T-helper 17 cell (primary cell): ENCODE measurements around the gene UFSP2. TPM values are rescaled to one million over a fixed set of nuclear protein-coding genes. Genes with fewer than 3 reads are reported as not detected.
A peak's percentile ranks its signal among the peaks of the same experiment; 100 is the strongest.

Experiments used
- ATAC-seq: fragments of 150-1000 bp; cut with Tn5 transposase; 2 replicates; pipeline ENCODE4 v1.10.0; 2021; ENCODE audit warnings: mild to moderate bottlenecking, moderate library complexity
- DNase-seq, 3 donors: peaks; one replicate each; pipeline versions ENCODE4 v3.0.0 to v3.0.0-alpha.2; 2020 to 2021
- H3K9me3 ChIP-seq: one replicate; pipeline ENCODE4 v1.7.0; 2013; ENCODE audit warnings: low read length, mild to moderate bottlenecking; ENCODE audit not compliant: control insufficient read depth, poor library complexity, severe bottlenecking
- H3K27ac Mint-ChIP-seq: one replicate; pipeline ENCODE4 v1.8.0; 2022; ENCODE audit warnings: mild to moderate bottlenecking, moderate library complexity, mixed read lengths
- H3K27me3 Mint-ChIP-seq: one replicate; pipeline ENCODE4 v1.8.0; 2022; ENCODE audit warnings: mixed read lengths
- H3K36me3 Mint-ChIP-seq: one replicate; pipeline ENCODE4 v1.8.0; 2022; ENCODE audit warnings: low read depth, mixed read lengths
- H3K4me1 Mint-ChIP-seq: one replicate; pipeline ENCODE4 v1.8.0; 2022; ENCODE audit warnings: mild to moderate bottlenecking, mixed read lengths
- H3K4me3 Mint-ChIP-seq: one replicate; pipeline ENCODE4 v1.8.0; 2022; ENCODE audit warnings: mild to moderate bottlenecking, moderate library complexity, mixed read lengths
- total RNA-seq, 4 donors: library from RNA in 2 of 4; stranded (reverse) in 2 of 4; gene quantifications; one replicate each; pipeline ENCODE4 v1.2.3 and lab custom pipeline; 2022 to 2026

UFSP2 gene
- total RNA-seq, 2 donors from 2014 or later, result 16.8 to 21.3 TPM

DNA sequence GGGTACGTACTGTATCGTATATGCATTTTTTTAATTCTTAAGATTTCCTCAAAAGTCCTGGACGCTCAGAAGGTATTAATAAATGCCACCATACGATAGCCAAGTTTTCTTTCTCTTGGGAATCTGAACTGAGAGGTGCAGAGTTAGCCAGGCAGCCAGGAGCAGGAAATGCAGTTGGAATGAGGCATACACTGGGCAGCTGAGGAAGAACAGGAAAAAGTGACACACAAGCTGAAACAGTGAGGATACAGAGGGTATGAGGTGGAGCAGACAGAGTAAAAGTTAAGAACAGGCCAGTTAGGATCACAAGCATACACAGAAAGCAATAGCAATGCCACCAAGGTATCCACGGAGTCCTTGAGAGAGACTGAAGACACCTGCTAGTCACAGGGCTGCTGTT lies 13.4 kb downstream of the UFSP2 start:
- no peaks in the 10 kb centered on the region for H3K27me3 Mint-ChIP-seq
- peaks cover 10% of the 10 kb centered on the region for H3K36me3 Mint-ChIP-seq
- no peak overlapping the region for H3K27ac Mint-ChIP-seq
- peaks cover 4% of the 10 kb centered on the region for H3K4me1 Mint-ChIP-seq
- H3K4me3 Mint-ChIP-seq, result no peak overlapping the region
- H3K9me3 ChIP-seq, result no peaks in the 10 kb centered on the region
- DNase-seq, result no peak
- no peak for ATAC-seq

DNA sequence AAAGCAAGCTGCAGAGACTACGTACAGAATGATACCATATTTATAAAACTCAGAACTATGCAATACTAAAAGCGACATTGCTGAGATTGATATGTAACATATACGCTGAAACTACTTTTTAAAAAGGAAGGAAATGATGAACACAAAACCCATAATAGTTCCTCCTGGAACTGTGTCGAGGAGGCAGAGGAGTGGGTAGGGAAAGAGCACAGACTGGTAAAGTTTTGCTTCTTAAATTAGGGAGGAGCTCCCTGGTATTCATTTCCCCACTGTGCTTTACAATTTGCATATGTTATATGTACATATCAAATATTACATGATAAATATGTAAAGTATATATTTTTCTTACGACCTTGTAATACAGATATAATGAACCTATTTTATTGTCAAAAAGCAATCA lies 13.9 kb downstream of the UFSP2 start:
- Mint-ChIP-seq H3K27me3 (no peaks in the 10 kb centered on the region), H3K4me3 (no peak overlapping the region), H3K36me3 (peaks cover 7% of the 10 kb centered on the region), H3K4me1 (no peaks in the 10 kb centered on the region), H3K27ac (no peak overlapping the region)
- H3K9me3 ChIP-seq, result no peaks in the 10 kb centered on the region
- no peak for DNase-seq
- no peak for ATAC-seq

DNA sequence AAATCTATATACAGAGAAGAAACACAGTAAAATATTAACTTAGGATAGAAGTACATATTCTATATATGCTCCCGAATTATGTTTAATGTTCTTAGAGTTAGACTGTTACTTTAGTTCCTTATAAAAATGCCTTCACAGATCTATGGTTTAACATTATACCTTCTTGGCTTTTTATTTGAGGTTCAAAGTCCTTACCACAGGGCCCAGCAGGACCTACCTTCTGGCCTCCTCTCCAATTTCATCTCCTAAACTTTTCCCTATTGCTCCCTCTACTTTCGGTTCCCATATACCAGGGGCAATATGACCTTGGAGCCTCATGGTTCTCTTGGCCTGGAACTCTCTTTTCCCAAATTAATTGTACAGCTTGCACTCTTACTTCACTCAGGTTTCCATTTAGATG lies 17.3 kb downstream of the UFSP2 start:
- peaks cover 4% of the 10 kb centered on the region for H3K36me3 Mint-ChIP-seq
- DNase-seq, result no peak

DNA sequence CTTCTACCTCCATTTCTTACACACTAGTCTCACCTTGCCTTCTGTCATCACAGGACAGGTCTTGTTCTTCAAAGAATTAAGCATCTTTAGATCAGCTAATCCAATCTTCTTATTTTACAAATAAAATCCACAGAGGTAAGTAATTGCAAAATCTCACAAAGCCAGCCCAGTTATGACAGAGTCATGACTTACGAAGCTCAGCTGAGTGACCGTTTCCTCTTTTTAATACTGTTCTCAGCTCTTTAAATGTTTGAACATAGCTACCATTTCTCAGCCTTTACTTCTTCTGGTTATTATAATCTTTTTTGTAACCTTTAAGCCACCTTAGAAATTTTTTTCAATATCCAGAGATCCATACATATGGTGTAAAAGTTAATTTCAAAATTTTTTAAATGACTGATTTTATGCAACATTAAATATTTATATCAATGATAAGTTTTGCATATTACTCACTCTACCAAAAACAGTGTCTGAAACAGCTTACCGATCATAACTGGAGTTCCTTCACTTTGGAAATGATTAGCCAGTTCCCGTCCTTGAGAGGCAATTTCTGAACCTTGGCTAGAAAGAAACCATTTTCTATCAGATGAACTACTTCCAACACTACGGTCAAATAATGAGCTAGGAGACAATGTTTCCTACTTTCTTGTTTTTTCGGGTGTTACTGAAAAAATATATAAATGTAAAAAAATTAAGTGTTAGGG lies 20.3 kb downstream of the UFSP2 start:
- Mint-ChIP-seq H3K27ac (peak overlapping the region; percentile 16), H3K27me3 (no peaks in the 10 kb centered on the region), H3K36me3 (peaks cover 6% of the 10 kb centered on the region), H3K4me3 (peak overlapping the region; percentile 21), H3K4me1 (no peaks in the 10 kb centered on the region)
- no peak for DNase-seq
- ATAC-seq, result no peak
- no peaks in the 10 kb centered on the region for H3K9me3 ChIP-seq

More for the DNA sequence above, 17.3 kb downstream of the UFSP2 start:
- no peaks in the 10 kb centered on the region for H3K9me3 ChIP-seq
- Mint-ChIP-seq H3K27ac (peak overlapping the region; percentile 43), H3K4me1 (no peaks in the 10 kb centered on the region), H3K4me3 (no peak overlapping the region), H3K27me3 (no peaks in the 10 kb centered on the region)
- ATAC-seq, result no peak

DNA sequence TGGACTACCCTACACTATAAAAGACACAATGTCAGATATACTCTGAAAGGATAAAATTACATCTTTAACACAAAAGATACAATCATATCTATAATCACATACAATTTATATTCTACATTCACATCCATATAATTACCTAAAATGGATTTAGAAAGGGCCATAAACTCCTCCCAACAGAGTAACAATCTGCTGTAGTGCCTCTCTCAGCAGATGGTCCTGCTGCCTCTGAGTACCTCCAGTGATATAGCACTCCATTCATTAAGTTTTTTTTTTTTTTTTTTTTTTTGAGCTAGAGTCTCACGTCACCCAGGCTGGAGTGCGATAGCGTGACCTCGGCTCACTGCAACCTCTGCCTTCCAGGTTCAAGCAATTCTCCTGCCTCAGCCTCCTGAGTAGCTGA lies 21.7 kb downstream of the UFSP2 start:
- Mint-ChIP-seq H3K4me3 (no peak overlapping the region), H3K27me3 (no peaks in the 10 kb centered on the region), H3K4me1 (no peaks in the 10 kb centered on the region), H3K27ac (peak overlapping the region; percentile 37), H3K36me3 (peaks cover 2% of the 10 kb centered on the region)
- ATAC-seq (no peak), DNase-seq (no peak)
- no peaks in the 10 kb centered on the region for H3K9me3 ChIP-seq

DNA sequence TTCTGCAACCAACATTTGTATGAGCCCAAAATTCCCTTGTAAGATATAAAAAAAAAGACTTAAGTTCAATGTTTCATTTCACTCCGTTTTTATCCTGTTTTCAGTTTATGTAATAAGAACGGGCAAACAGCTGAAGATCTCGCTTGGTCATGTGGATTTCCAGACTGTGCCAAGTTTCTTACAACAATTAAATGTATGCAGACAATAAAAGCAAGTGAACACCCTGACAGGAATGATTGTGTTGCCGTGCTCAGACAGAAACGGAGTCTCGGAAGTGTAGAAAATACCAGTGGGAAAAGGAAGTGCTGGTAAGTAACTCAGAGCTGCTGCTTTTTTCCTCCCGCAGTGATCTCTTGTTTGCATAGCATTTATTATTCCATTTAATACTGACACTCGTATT lies 26.3 kb downstream of the UFSP2 start:
- H3K9me3 ChIP-seq, result no peaks in the 10 kb centered on the region
- Mint-ChIP-seq H3K36me3 (peaks cover 2% of the 10 kb centered on the region), H3K4me3 (no peak overlapping the region), H3K27ac (no peak overlapping the region), H3K4me1 (peaks cover 15% of the 10 kb centered on the region), H3K27me3 (no peaks in the 10 kb centered on the region)
- ATAC-seq, result no peak
- DNase-seq, result no peak

DNA sequence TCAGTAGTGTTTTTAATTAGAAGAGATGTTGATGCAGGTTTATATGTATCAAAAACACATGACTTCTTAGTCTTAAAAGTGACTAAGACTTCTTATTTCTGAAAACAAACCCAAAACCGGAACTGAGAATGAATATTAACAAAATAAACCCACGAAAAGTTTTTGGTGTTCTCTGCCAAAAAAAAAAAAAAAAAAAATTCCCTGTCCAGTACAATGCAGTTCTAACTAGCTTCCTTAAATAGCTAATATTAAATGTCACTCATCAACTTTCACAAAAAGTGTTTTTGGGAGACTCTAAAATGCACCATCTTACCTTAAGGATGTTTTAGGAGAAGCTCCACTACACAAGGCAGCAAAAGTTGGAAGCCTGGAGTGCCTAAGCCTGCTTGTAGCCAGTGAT lies 27.1 kb downstream of the UFSP2 start:
- no peaks in the 10 kb centered on the region for H3K27me3 Mint-ChIP-seq
- H3K4me3 Mint-ChIP-seq, result no peak overlapping the region
- H3K27ac Mint-ChIP-seq, result no peak overlapping the region
- H3K4me1 Mint-ChIP-seq, result peaks cover 18% of the 10 kb centered on the region
- H3K9me3 ChIP-seq, result no peaks in the 10 kb centered on the region
- DNase-seq (no peak), ATAC-seq (no peak)
- peaks cover 2% of the 10 kb centered on the region for H3K36me3 Mint-ChIP-seq

DNA sequence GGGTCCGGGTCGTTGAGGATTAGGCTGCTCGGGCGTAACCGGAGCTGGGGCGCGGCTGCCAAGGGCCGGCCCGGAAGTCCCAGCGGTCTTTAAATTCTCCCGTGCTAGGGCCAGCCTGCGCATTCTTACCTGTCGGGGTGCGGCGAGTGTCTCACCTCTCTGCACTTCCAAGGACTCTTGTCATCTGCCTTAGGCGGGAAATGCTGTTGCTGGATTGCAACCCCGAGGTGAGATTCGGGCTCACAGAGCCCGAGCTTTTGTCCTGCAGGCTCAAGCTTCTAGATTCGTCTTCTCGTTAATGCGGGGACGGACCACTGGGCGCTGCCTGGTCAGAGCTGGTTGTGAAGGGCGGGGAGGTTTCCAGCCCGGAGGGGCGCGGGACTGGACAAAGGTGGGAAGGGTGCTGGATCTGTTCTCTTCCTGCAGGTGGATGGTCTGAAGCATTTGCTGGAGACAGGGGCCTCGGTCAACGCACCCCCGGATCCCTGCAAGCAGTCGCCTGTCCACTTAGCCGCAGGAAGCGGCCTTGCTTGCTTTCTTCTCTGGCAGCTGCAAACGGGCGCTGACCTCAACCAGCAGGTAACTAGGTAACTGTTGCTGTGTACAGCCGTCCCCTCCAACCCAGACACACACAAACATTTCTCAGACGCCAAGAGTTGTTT lies 28.9 kb downstream of the UFSP2 start, which contains the start of gene ANKRD37:
ANKRD37 (plus strand) TSS at position 118 of the 662 bp plus-strand sequence; CDS start at position 201, 83 bp downstream.
- H3K4me1 Mint-ChIP-seq, result peaks cover 18% of the 10 kb centered on the region

DNA sequence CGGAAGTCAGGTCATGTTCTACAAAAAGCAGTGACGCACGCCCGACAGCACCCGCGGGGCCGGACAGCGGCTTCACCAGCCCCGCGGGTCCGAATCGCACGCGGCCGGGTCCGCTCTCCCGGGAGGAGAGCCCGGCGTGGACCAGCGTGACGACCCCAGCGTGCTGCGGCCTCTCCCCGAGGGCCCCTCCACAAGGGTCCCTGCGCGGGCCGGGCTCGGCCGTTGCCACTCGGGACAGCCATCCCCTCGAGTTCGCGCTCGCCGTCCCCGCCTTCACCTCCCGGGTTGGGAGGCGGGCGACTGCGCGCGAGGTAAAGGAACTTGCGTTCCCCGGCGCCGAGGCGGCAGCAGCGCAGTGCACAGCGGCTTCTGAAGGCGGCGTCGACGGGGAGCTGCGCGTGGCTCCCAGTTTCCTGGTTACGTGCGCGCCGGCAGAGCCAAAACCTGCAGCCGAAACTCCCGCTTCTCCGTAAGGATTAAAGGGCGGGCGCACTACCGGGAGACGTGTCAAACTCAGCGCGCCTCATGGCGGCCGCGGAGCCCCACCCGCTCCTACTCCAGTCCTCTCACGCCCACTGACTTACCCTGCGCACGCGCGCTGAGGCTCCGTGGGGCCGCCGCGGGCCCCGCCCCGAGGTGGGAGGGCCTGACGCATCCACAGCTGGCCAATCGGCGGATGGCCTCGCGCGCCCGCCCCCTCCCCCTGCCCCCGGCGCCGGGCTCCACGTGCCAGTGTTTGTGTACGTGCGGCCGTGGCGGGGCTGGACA lies 29.6 kb downstream of the UFSP2 start:
- Mint-ChIP-seq H3K27me3 (no peaks in the 10 kb centered on the region), H3K27ac (peak overlapping the region; percentile 94), H3K4me3 (peak overlapping the region; percentile 96), H3K36me3 (peaks cover 1% of the 10 kb centered on the region), H3K4me1 (peaks cover 18% of the 10 kb centered on the region)
- DNase-seq, result peak; percentile 96 to 97 (median 96)
- no peaks in the 10 kb centered on the region for H3K9me3 ChIP-seq
- ATAC-seq, result peak; percentile 92

More for the DNA sequence above, 28.9 kb downstream of the UFSP2 start, which contains the start of gene ANKRD37:
- no peak for ATAC-seq
- no peaks in the 10 kb centered on the region for H3K9me3 ChIP-seq
- H3K4me3 Mint-ChIP-seq, result peak within 1 kb of the TSS; percentile 96
- no peak for DNase-seq
- H3K36me3 Mint-ChIP-seq, result peaks cover 2% of the 10 kb centered on the region
- H3K27me3 Mint-ChIP-seq, result no peaks in the 10 kb centered on the region
- peak within 1 kb of the TSS; percentile 94 for H3K27ac Mint-ChIP-seq

DNA sequence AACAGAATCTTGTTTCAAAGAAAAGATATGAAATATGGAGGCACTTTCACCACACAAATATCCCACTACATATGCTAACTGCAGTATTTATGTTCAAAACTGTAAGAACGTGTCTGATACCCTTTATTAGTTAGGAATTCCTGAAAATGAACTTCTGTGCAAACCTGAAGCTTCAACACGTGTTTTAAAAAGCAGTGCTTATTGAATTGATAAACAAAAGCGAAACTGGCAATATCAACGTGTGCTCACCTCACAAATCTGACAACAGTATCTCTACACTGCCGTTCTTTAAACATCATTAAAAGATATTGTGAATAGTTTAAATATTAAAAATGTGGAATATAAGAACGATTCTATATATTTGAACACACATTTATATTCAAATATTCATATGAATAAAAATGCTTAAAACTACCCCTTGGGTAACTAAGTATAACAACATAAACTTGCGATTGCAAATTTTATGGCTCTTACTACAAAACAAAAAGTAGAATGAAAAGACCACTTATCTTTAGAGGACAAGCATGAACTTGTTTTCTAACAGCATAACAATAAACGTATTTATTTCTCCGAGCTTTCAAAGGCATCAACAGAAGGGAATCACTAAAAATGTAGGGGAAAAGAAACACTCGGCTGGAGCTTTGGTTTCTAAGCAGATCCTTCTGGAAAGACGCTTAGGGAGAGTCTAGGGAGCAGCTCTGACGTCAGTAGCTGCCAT lies 30.4 kb downstream of the UFSP2 start, which contains the start of gene LRP2BP:
LRP2BP (minus strand) TSS at position 687 of the 718 bp plus-strand sequence. CDS start 17,738 bp downstream, outside the sequence.
- H3K27me3 Mint-ChIP-seq, result no peaks in the 10 kb centered on the region
- peaks cover 18% of the 10 kb centered on the region for H3K4me1 Mint-ChIP-seq
- DNase-seq, result no peak

DNA sequence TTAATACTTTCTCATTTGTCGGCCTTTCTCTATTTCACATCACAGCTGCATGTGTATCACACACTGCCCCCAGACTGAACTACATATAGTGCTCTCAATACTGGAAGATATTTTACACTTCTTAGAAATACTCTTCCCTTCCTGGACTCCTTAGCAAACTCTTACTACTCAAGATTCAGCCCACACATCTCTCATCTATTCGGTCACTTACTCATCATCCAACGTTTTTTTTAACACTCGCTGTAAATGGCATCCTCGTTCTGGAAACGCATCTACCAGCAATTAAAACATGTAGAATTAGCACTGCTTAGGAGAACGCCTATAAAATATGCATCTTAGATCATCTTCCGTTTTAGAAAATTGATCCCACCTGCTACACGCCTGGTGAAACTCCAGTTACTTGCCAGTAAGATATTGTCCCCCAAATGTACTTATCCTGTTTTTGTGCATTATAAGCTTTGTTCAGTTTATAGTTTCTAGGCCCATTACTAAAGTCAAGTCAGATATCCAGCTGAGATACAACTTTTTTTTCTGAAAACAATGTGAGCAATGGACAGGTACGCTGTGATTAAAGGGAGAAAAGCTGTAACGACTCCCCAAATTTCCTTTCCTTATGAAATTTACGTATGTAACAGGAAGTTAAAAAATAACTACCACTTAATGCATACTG lies 31.1 kb downstream of the UFSP2 start:
- Mint-ChIP-seq H3K27ac (peak overlapping the region; percentile 94), H3K36me3 (no peaks in the 10 kb centered on the region), H3K27me3 (no peaks in the 10 kb centered on the region), H3K4me1 (peaks cover 18% of the 10 kb centered on the region), H3K4me3 (peak overlapping the region; percentile 96)
- no peaks in the 10 kb centered on the region for H3K9me3 ChIP-seq
- no peak for DNase-seq
- ATAC-seq, result no peak

More for the DNA sequence above, 30.4 kb downstream of the UFSP2 start, which contains the start of gene LRP2BP:
- H3K4me3 Mint-ChIP-seq, result peak within 1 kb of the TSS; percentile 96
- H3K36me3 Mint-ChIP-seq, result no peaks in the 10 kb centered on the region
- H3K9me3 ChIP-seq, result no peaks in the 10 kb centered on the region
- no peak for ATAC-seq
- H3K27ac Mint-ChIP-seq, result peak within 1 kb of the TSS; percentile 94

DNA sequence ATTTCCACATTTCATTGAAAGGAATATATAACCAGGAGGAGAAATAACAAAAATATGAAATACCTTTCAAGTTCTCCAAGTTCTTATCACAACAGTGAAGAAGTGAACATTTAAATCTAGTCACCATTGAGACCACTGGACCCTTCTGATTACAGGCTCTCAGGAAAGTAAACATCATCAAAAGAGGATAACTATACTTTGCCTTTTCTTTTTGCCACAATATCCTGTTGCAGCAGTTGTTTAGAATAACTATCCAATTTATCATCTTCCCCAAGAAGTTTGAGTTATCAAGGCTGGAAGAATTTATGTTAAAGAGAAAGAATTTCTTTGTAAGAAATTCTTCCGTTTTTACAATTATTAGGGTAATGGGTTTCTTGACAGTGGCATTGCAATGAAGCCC lies 33.6 kb downstream of the UFSP2 start:
- Mint-ChIP-seq H3K27me3 (no peaks in the 10 kb centered on the region), H3K27ac (peak overlapping the region; percentile 66), H3K4me3 (no peak overlapping the region), H3K4me1 (peaks cover 17% of the 10 kb centered on the region), H3K36me3 (no peaks in the 10 kb centered on the region)
- no peak for ATAC-seq
- H3K9me3 ChIP-seq, result no peaks in the 10 kb centered on the region
- DNase-seq, result no peak
